OCI-LY7 (cell line): ENCODE measurements around the gene MYH2. TPM values are rescaled to one million over a fixed set of nuclear protein-coding genes. Genes with fewer than 3 reads are reported as not detected.

Experiments
- BruUV-seq: library from RNA; stranded (reverse); fragments of 400-500 nt; replicated peaks from 2 replicates; lab custom pipeline; 2021; lab: Mats Ljungman, UMichigan
- CTCF ChIA-PET: fragments of 300-600 bp; sonication (Branson Sonifier 250); formaldehyde crosslinking; loops from one replicate; lab custom pipeline; 2022; ENCODE audit warnings: antibody characterized with exemption; ENCODE audit not compliant: unreplicated experiment; lab: Charles Lee
- POLR2A ChIA-PET: fragments of 300-600 bp; sonication (Branson Sonifier 250); formaldehyde crosslinking; loops from one replicate; lab custom pipeline; 2022; ENCODE audit warnings: antibody characterized with exemption; lab: Charles Lee
- DNase-seq: peaks from one replicate; pipeline ENCODE4 v3.0.0-alpha.2; 2015; ENCODE audit warnings: low spot score
- H2AFZ ChIP-seq: fragments of 200-600 bp; sonication (generic), shearing (Covaris generic); 2 replicates; pipeline ENCODE4 v1.6.1; 2014; ENCODE audit warnings: mild to moderate bottlenecking, antibody characterized with exemption, low read length, moderate library complexity
- H3K27ac ChIP-seq: fragments of 200-600 bp; sonication (generic); 2 replicates; pipeline ENCODE4 v1.5.1; 2014; ENCODE audit warnings: mixed run types, low read depth, mild to moderate bottlenecking, moderate library complexity, low read length, inconsistent platforms; ENCODE audit not compliant: poor library complexity, severe bottlenecking
- H3K36me3 ChIP-seq: fragments of 200-600 bp; sonication (generic); 2 replicates; pipeline ENCODE4 v1.6.1; 2014; ENCODE audit warnings: mild to moderate bottlenecking, antibody characterized with exemption, low read length, moderate library complexity, mixed read lengths; ENCODE audit not compliant: insufficient read depth
- H3K4me1 ChIP-seq: fragments of 200-600 bp; sonication (generic); 2 replicates; pipeline ENCODE4 v1.5.1; 2014; ENCODE audit warnings: mild to moderate bottlenecking, low read length; ENCODE audit not compliant: insufficient read depth, poor library complexity, severe bottlenecking
- H3K4me2 ChIP-seq: fragments of 200-600 bp; sonication (generic); 2 replicates; pipeline ENCODE4 v1.6.1; 2014; ENCODE audit warnings: mild to moderate bottlenecking, low read length
- H3K4me3 ChIP-seq: fragments of 200-600 bp; sonication (generic); 2 replicates; pipeline ENCODE4 v1.5.1; 2014; ENCODE audit warnings: mild to moderate bottlenecking, low read depth, low read length; ENCODE audit not compliant: poor library complexity, severe bottlenecking
- H3K79me2 ChIP-seq: fragments of 200-600 bp; sonication (generic); 2 replicates; pipeline ENCODE4 v1.6.1; 2016; ENCODE audit warnings: low read depth, mild to moderate bottlenecking, low read length, moderate library complexity, mixed read lengths; ENCODE audit not compliant: insufficient read depth
- H3K9me2 ChIP-seq: fragments of 200-600 bp; sonication (generic); 2 replicates; pipeline ENCODE4 v1.6.1; 2016; ENCODE audit warnings: mild to moderate bottlenecking, low read length, mixed read lengths; ENCODE audit not compliant: insufficient read depth
- H3K9me3 ChIP-seq: fragments of 200-600 bp; sonication (generic); 2 replicates; pipeline ENCODE4 v1.6.1; 2014; ENCODE audit warnings: mild to moderate bottlenecking, mixed run types, low read length, mixed read lengths
- H4K20me1 ChIP-seq: fragments of 200-600 bp; sonication (generic); 2 replicates; pipeline ENCODE4 v1.6.1; 2014; ENCODE audit warnings: mild to moderate bottlenecking, antibody characterized with exemption, low read length, moderate library complexity, mixed read lengths; ENCODE audit not compliant: insufficient read depth
- CTCF ChIP-seq: fragments of 200-600 bp; sonication (generic); conservative IDR thresholded peaks from 2 replicates; pipeline ENCODE4 v1.5.1; 2014; ENCODE audit warnings: mild to moderate bottlenecking, antibody characterized with exemption, low read length, moderate library complexity, mixed read lengths
- EZH2phosphoT487 ChIP-seq: fragments of 200-600 bp; sonication (generic); IDR thresholded peaks from 2 replicates; pipeline ENCODE4 v1.6.1; 2018; ENCODE audit warnings: low read depth, borderline replicate concordance, mild to moderate bottlenecking, mixed run types, antibody characterized with exemption, low read length, moderate library complexity, mixed read lengths
- intact Hi-C: fragments of 100-400 bp; cut with micrococcal nuclease; formaldehyde crosslinking; loops from one replicate; pipeline ENCODE4 v1.10.0; 2022; ENCODE audit not compliant: unreplicated experiment
- total RNA-seq, 2 experiments: library from RNA; depleted of rRNA in 1 of 2; stranded (reverse); fragments of >200 nt in 1 of 2; shearing (Covaris generic) in 1 of 2; gene quantifications; 2 replicates each; pipeline ENCODE4 v1.2.3, GENCODE V29; 2014 to 2022

MYH2 gene
- total RNA-seq, 2 experiments from 2014 or later: not detected

GRCh38 chr17:10518271-10519037, 31.0 kb downstream of the MYH2 start, which contains the start of gene MYH1:
TSS of gene MYH1 (minus strand) at chr17:10518542. CDS start at chr17:10516642, 1,900 bp downstream.
- intact Hi-C loops: no loop called here
- CTCF ChIA-PET: no interaction called here

GRCh38 chr17:10516638-10517037, 32.8 kb downstream of the MYH2 start:
- Histone ChIP-seq H4K20me1 (no peaks in the 10 kb centered on the region), H3K4me3 (no peak overlapping the region), H3K9me3 (no peaks in the 10 kb centered on the region), H3K4me2 (no peak overlapping the region), H3K79me2 (no peaks in the 10 kb centered on the region), H3K4me1 (no peaks in the 10 kb centered on the region), H3K9me2 (no peaks in the 10 kb centered on the region), H3K36me3 (no peaks in the 10 kb centered on the region), H2AFZ (no peak overlapping the region), H3K27ac (no peak overlapping the region)
- DNase-seq: no peak
- CTCF ChIA-PET: no interaction called here
- no TSS peak for BruUV-seq
- intact Hi-C loops: no loop called here
- TF ChIP-seq CTCF (no peak), EZH2phosphoT487 (no peak)
- POLR2A ChIA-PET: no interaction called here

More at GRCh38 chr17:10518271-10519037, 31.0 kb downstream of the MYH2 start, which contains the start of gene MYH1:
- H3K4me2 ChIP-seq: no peak within 1 kb of the TSS
- no peak within 1 kb of the TSS for H3K27ac ChIP-seq
- POLR2A ChIA-PET: interaction anchor here (0.7 kb wide), 1 partner anchor 66 kb away, joined by 4 read pairs; no protein-coding TSS in a partner anchor
- no peaks in the 10 kb centered on the region for H3K9me3 ChIP-seq
- no peaks in the 10 kb centered on the region for H3K4me1 ChIP-seq
- H2AFZ ChIP-seq: no peak within 1 kb of the TSS
- no peaks in the 10 kb centered on the region for H3K36me3 ChIP-seq
- TF ChIP-seq CTCF (no peak), EZH2phosphoT487 (no peak)
- H4K20me1 ChIP-seq: no peaks in the 10 kb centered on the region
- no peaks in the 10 kb centered on the region for H3K9me2 ChIP-seq
- no peaks in the 10 kb centered on the region for H3K79me2 ChIP-seq
- H3K4me3 ChIP-seq: no peak within 1 kb of the TSS
- no peak for DNase-seq
- no TSS peak for BruUV-seq

- Histone ChIP-seq H2AFZ (no peak overlapping the region), H3K4me3 (no peak overlapping the region), H3K9me2 (no peaks in the 10 kb centered on the region), H3K36me3 (no peaks in the 10 kb centered on the region), H3K4me1 (no peaks in the 10 kb centered on the region), H3K9me3 (no peaks in the 10 kb centered on the region), H4K20me1 (no peaks in the 10 kb centered on the region), H3K4me2 (no peak overlapping the region), H3K79me2 (no peaks in the 10 kb centered on the region), H3K27ac (no peak overlapping the region)
- no peak for DNase-seq
- POLR2A ChIA-PET: no interaction called here
- no TSS peak for BruUV-seq
- intact Hi-C loops: no loop called here
- CTCF ChIA-PET: no interaction called here
- TF ChIP-seq EZH2phosphoT487 (no peak), CTCF (no peak)
These were observed 33.4 kb downstream of the MYH2 start for GRCh38 chr17:10516065-10516464.
